A549 treated with dexamethasone at 1 μM for 4 hours (cell line): ENCODE measurements around the gene KCNB1. TPM values are rescaled to one million over a fixed set of nuclear protein-coding genes. Genes with fewer than 3 reads are reported as not detected.

Source experiments
- total RNA-seq: library from RNA; stranded (reverse); fragments of 200-300 nt; extraction: Qiagen RNA extraction; gene quantifications from 5 replicates; pipeline ENCODE4 v1.2.3, GENCODE V29; 2022

KCNB1 gene
- 2.2 to 4.6 TPM (median 4.0 TPM) in 5 replicates for total RNA-seq

DNA sequence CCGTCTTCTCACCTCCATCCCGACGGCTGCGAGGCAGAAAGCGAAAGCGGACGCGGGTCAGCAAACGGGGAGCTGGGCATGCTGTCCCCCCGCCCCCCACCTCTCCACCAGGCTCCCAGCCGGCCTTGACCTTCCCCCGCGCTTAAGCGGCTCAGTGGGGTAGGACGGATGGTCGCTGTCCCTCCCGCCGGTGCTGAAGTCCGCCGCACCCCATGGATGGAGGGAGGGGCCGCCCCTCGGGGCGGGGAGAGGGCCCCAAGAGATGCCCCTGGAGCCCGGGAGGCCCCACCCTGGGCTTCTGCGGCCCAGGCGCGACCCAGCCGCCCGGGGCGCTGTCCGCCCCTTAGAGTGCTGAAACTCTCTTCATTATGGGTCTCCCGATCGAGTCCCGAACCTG, at the start of gene KCNB1:
TSS of gene KCNB1 (minus strand) at position 48 of the 397 bp plus-strand sequence. CDS start 188 bp downstream, outside the sequence.

Other genes starting within 250 kb of the KCNB1 start
- 19.7 to 29.3 TPM (median 24.6 TPM) in 5 replicates for gene ZNFX1, start 204.6 kb downstream of the KCNB1 start, total RNA-seq
- gene PTGIS, start 85.5 kb upstream of the KCNB1 start, total RNA-seq: 0.02 to 0.07 TPM (median 0.06 TPM) in 3 of 5 replicates, not detected in the others
- 53.4 to 75.6 TPM (median 68.7 TPM) in 5 replicates for gene B4GALT5, start 231.2 kb upstream of the KCNB1 start, total RNA-seq